ENCODE results near the gene POLL.

DNA sequence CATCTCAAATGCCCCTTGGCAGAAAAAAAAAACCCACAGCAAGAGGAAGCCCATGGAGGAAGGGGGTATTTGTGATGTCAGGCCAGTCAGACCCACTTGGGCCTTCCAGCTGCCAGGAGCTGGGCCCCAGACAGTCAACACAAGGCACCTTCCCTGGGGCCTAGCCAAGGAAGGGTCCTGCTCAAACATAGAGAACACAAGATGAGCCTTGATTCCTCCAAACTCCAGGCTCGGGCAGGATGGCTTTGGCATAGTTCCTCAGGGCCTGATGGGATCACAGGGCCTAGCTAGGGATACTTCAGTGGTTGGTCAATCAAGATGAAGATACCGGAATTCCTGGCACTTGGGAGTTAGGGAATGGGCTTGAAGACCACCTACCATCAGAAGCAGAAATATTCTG, 30.8 kb upstream of the POLL start:
- TF ChIP-seq, protein P1, sequence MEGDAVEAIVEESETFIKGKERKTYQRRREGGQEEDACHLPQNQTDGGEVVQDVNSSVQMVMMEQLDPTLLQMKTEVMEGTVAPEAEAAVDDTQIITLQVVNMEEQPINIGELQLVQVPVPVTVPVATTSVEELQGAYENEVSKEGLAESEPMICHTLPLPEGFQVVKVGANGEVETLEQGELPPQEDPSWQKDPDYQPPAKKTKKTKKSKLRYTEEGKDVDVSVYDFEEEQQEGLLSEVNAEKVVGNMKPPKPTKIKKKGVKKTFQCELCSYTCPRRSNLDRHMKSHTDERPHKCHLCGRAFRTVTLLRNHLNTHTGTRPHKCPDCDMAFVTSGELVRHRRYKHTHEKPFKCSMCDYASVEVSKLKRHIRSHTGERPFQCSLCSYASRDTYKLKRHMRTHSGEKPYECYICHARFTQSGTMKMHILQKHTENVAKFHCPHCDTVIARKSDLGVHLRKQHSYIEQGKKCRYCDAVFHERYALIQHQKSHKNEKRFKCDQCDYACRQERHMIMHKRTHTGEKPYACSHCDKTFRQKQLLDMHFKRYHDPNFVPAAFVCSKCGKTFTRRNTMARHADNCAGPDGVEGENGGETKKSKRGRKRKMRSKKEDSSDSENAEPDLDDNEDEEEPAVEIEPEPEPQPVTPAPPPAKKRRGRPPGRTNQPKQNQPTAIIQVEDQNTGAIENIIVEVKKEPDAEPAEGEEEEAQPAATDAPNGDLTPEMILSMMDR (conservative IDR thresholded peaks at IDR 0.05; ENCODE audit: low read depth, low read length), result no peak
- TF ChIP-seq EZH2 (IDR thresholded peaks at IDR 0.05; ENCODE audit: borderline replicate concordance, low read depth, low read length, poor library complexity, severe bottlenecking), result no peak
